B cell (primary cell): ENCODE data around the gene LRRC45. TPM values are rescaled to one million over a fixed set of nuclear protein-coding genes. Genes with fewer than 3 reads are reported as not detected.

Experiments
- ATAC-seq: fragments of 200-7000 bp; cut with Tn5 transposase; one replicate; pipeline ENCODE4 v1.10.0; 2021; ENCODE audit warnings: low read depth, mild to moderate bottlenecking, moderate number of reproducible peaks, moderate library complexity
- CTCF ChIA-PET: fragments of 350-600 bp; sonication (Branson Sonifier 250); formaldehyde crosslinking; loops from one replicate; lab custom pipeline; 2021; ENCODE audit warnings: antibody characterized with exemption, inconsistent platforms; lab: Charles Lee
- POLR2A ChIA-PET: fragments of 350-600 bp; sonication (Branson Sonifier 250); formaldehyde crosslinking; loops from one replicate; lab custom pipeline; 2021; ENCODE audit warnings: antibody characterized with exemption; lab: Charles Lee
- DNase-seq: peaks from one replicate; pipeline ENCODE4 v3.0.0; 2013
- H2AFZ ChIP-seq: 2 replicates; pipeline ENCODE4 v1.6.1; 2012; ENCODE audit warnings: mild to moderate bottlenecking, low read depth, low read length; ENCODE audit not compliant: insufficient read depth, poor library complexity, severe bottlenecking
- H3K27ac ChIP-seq, 2 donors: 1 replicate in 1 of 2; 2 replicates in 1 of 2; pipeline ENCODE4 v1.5.1; 2012 to 2013; ENCODE audit warnings: low read length in 2 of 2, mild to moderate bottlenecking in 2 of 2, moderate library complexity in 1 of 2
- H3K27me3 ChIP-seq, 4 experiments: fragments of 200-600 bp in 1 of 4; sonication (generic) in 1 of 4; replicated peaks in 1 of 4; 1 replicate in 2 of 4; 2 replicates in 2 of 4; pipeline versions ENCODE4 v1.6.1 to v1.7.0; 2013 to 2016; ENCODE audit warnings: low read length in 3 of 4, mild to moderate bottlenecking in 2 of 4, mixed read lengths in 1 of 4, moderate library complexity in 1 of 4; ENCODE audit not compliant: insufficient read depth in 4 of 4, control insufficient read depth in 3 of 4; ENCODE audit errors: control extremely low read depth in 1 of 4
- H3K36me3 ChIP-seq, 2 experiments: replicated peaks in 1 of 2; 1 replicate in 1 of 2; 2 replicates in 1 of 2; pipeline versions ENCODE4 v1.6.1 to v1.7.1; 2013; ENCODE audit warnings: low read length in 1 of 2; ENCODE audit not compliant: insufficient read depth in 2 of 2, control insufficient read depth in 1 of 2; ENCODE audit errors: control extremely low read depth in 1 of 2, extremely low read depth in 1 of 2
- H3K4me1 ChIP-seq, 2 donors: fragments of 200-600 bp in 1 of 2; sonication (generic) in 1 of 2; 1 replicate in 1 of 2; 2 replicates in 1 of 2; pipeline versions ENCODE4 v1.5.1 to v1.6.1; 2013 to 2017; ENCODE audit warnings: low read length in 2 of 2; ENCODE audit not compliant: control insufficient read depth in 2 of 2, insufficient read depth in 2 of 2
- H3K4me2 ChIP-seq: replicated peaks from 2 replicates; pipeline ENCODE3; 2012; ENCODE audit warnings: mild to moderate bottlenecking, low read depth, low read length; ENCODE audit not compliant: poor library complexity, severe bottlenecking
- H3K4me3 ChIP-seq, 5 experiments: fragments of 200-600 bp in 1 of 5; sonication (generic) in 1 of 5; 1 replicate in 3 of 5; 2 replicates in 2 of 5; pipeline versions ENCODE4 v1.5.1 to v1.7.0; 2011 to 2016; ENCODE audit warnings: low read length in 4 of 5, mild to moderate bottlenecking in 4 of 5, low read depth in 2 of 5, control low read depth in 1 of 5, moderate library complexity in 1 of 5; ENCODE audit not compliant: insufficient read depth in 1 of 5; ENCODE audit errors: control extremely low read depth in 1 of 5, extremely low read depth in 1 of 5
- H3K79me2 ChIP-seq: fragments of 200-600 bp; sonication (generic); one replicate; pipeline ENCODE4 v1.6.0; 2016; ENCODE audit warnings: low read length; ENCODE audit not compliant: control insufficient read depth, insufficient read depth
- H3K9ac ChIP-seq: fragments of 200-600 bp; sonication (generic); 2 replicates; pipeline ENCODE4 v1.6.1; 2017; ENCODE audit warnings: mild to moderate bottlenecking, low read length, moderate library complexity
- H3K9me3 ChIP-seq, 3 donors: one replicate each; pipeline versions ENCODE4 v1.6.1 to v1.7.1; 2013; ENCODE audit warnings: low read length in 2 of 3; ENCODE audit not compliant: control insufficient read depth in 2 of 3, insufficient read depth in 1 of 3; ENCODE audit errors: control extremely low read depth in 1 of 3
- H4K20me1 ChIP-seq: 2 replicates; pipeline ENCODE4 v1.6.0; 2012; ENCODE audit warnings: mild to moderate bottlenecking, low read length; ENCODE audit not compliant: insufficient read depth, control insufficient read depth, poor library complexity, severe bottlenecking
- H3K27ac Mint-ChIP-seq: one replicate; pipeline ENCODE4 v1.8.0; 2021; ENCODE audit warnings: mixed read lengths
- H3K27me3 Mint-ChIP-seq: one replicate; pipeline ENCODE4 v1.8.0; 2021; ENCODE audit warnings: mixed read lengths
- H3K4me1 Mint-ChIP-seq: one replicate; pipeline ENCODE4 v1.8.0; 2021; ENCODE audit warnings: mixed read lengths
- H3K4me3 Mint-ChIP-seq: one replicate; pipeline ENCODE4 v1.8.0; 2021; ENCODE audit warnings: mixed read lengths
- H3K9me3 Mint-ChIP-seq: one replicate; pipeline ENCODE4 v1.8.0; 2022; ENCODE audit warnings: mixed read lengths; ENCODE audit not compliant: insufficient read depth
- EZH2 ChIP-seq: IDR thresholded peaks from 2 replicates; pipeline ENCODE4 v1.6.1; 2012; ENCODE audit warnings: borderline replicate concordance, low read depth, mild to moderate bottlenecking, moderate library complexity, low read length; ENCODE audit not compliant: insufficient read depth, poor library complexity, severe bottlenecking
- WGBS: methylation state at CpG from one replicate; pipeline ENCODE4 v1.1.5; 2013; ENCODE audit warnings: missing lambda C conversion rate; ENCODE audit not compliant: insufficient coverage; 5-methylcytosine and 5-hydroxymethylcytosine counted together
- intact Hi-C: fragments of 100-400 bp; cut with micrococcal nuclease; formaldehyde crosslinking; loops from one replicate; pipeline ENCODE4 v1.10.0; 2022
- polyA plus RNA-seq: library from polyadenylated mRNA; depleted of rRNA; stranded (reverse); fragments of >200 nt; gene quantifications from 2 replicates; pipeline ENCODE4 v1.2.3, GENCODE V29; 2012
- total RNA-seq, 2 donors: library from RNA; stranded (reverse); fragments of 120-200 nt in 1 of 2; gene quantifications; 1 replicate in 1 of 2; 2 replicates in 1 of 2; pipeline versions ENCODE4 v1.2.3 to v1.2.4, GENCODE V29; 2013 to 2022
- TF ChIP-seq, protein P1 (sequence below): fragments of 200-600 bp; IDR thresholded peaks from one replicate; pipeline ENCODE4 v1.8.0; 2022; ENCODE audit warnings: antibody characterized with exemption, mild to moderate bottlenecking

The LRRC45 gene
- total and polyA plus RNA-seq, 2 donors (not counting 1 experiment from before 2014, with no cell fraction given) = 19.4 to 19.6 TPM

DNA sequence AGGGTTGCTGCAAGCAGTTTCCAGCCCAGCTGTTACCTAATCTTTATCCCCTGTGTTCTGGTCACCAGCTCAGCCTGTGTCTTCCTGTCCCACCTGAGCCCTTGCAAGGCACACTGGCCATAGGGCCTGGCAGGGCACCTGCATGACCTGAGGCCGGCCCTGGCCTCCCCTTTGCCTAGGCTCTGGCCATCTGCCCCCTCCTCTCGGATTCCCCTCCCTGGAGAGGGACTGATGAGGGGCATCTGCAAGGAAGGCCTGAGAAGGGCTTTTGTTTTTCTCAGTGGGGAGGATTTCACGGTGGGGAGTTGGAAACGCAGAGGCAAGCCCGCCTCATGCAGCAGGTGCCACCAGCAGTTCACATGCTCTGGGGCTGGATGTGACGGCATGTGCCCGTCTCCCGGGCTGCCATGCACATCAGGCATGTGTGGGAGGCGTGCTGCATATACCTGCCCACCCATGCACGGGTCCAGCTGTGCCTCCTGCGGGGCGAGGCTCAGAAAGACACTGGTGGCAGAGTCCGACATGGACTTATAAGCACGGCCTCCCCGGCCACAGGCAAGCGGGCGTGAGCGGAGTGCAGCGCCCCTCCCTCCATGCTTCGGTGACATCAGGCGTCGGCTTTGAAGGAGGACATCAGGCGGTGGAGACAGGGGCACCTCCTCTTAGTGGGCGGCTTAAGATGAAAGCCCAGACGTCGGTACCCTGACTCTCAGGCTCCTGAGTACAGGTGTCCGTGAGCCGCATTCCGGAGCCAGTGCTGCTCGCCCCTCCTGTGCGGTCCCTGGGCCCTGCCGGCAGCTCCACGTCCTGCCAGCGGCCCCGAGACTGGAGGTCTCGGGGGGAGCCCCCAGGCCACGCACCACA is 29.1 kb upstream of the LRRC45 start:
- H2AFZ ChIP-seq = no peak overlapping the region
- H3K4me2 ChIP-seq = no peak overlapping the region
- ATAC-seq (no peak), DNase-seq (no peak)
- POLR2A ChIA-PET = interaction anchor here (0.8 kb wide), 1 partner anchor 13 kb away, joined by 3 read pairs; no protein-coding TSS in a partner anchor
- H3K4me3 ChIP-seq = no peak overlapping the region
- Mint-ChIP-seq H3K27me3 (no peaks in the 10 kb centered on the region), H3K4me3 (no peak overlapping the region), H3K9me3 (no peaks in the 10 kb centered on the region), H3K27ac (no peak overlapping the region), H3K4me1 (peaks cover 3% of the 10 kb centered on the region)
- H3K36me3 ChIP-seq = peaks cover 0 to 2% of the 10 kb centered on the region in 2 experiments
- no peaks in the 10 kb centered on the region for H3K9me3 ChIP-seq
- H3K27ac ChIP-seq = no peak overlapping the region
- no peak overlapping the region for H3K9ac ChIP-seq
- H4K20me1 ChIP-seq = peaks cover 20% of the 10 kb centered on the region
- no peaks in the 10 kb centered on the region for H3K27me3 ChIP-seq
- WGBS = 95% methylated on average over 36 of the region's 37 CpGs
- peaks cover 27% of the 10 kb centered on the region for H3K79me2 ChIP-seq
- CTCF ChIA-PET = no interaction called here
- TF ChIP-seq, protein P1, sequence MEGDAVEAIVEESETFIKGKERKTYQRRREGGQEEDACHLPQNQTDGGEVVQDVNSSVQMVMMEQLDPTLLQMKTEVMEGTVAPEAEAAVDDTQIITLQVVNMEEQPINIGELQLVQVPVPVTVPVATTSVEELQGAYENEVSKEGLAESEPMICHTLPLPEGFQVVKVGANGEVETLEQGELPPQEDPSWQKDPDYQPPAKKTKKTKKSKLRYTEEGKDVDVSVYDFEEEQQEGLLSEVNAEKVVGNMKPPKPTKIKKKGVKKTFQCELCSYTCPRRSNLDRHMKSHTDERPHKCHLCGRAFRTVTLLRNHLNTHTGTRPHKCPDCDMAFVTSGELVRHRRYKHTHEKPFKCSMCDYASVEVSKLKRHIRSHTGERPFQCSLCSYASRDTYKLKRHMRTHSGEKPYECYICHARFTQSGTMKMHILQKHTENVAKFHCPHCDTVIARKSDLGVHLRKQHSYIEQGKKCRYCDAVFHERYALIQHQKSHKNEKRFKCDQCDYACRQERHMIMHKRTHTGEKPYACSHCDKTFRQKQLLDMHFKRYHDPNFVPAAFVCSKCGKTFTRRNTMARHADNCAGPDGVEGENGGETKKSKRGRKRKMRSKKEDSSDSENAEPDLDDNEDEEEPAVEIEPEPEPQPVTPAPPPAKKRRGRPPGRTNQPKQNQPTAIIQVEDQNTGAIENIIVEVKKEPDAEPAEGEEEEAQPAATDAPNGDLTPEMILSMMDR = no peak
- no peak for TF ChIP-seq EZH2
- H3K4me1 ChIP-seq = no peaks in the 10 kb centered on the region
- intact Hi-C loops = no loop called here
